Panc1 (cell line): ENCODE data around the gene JMJD4.

Experiments
- CTCF ChIP-seq: fragments of 450-650 bp; IDR thresholded peaks from 2 replicates; pipeline ENCODE4 v1.5.1; 2017; ENCODE audit warnings: mild to moderate bottlenecking
- POLR2AphosphoS5 ChIP-seq: IDR thresholded peaks from 2 replicates; pipeline ENCODE4 v1.6.1; 2012; ENCODE audit warnings: mild to moderate bottlenecking, low read depth, low read length, moderate library complexity
- REST ChIP-seq, 2 experiments: IDR thresholded peaks; 2 replicates each; pipeline ENCODE4 v1.6.1; 2011 to 2012; ENCODE audit warnings: low read depth in 2 of 2, control low read depth in 1 of 2, low read length in 1 of 2, mild to moderate bottlenecking in 1 of 2, moderate library complexity in 1 of 2; ENCODE audit not compliant: insufficient read depth in 1 of 2
- SIN3A ChIP-seq: IDR thresholded peaks from 2 replicates; pipeline ENCODE4 v1.6.1; 2012; ENCODE audit warnings: low read depth, mild to moderate bottlenecking, low read length, moderate library complexity, borderline replicate concordance; ENCODE audit not compliant: insufficient read depth

GRCh38 chr1:227774051-227774731 lies 39.1 kb upstream of the JMJD4 start:
- TF ChIP-seq CTCF = no peak
- TF ChIP-seq REST (IDR thresholded peaks at IDR 0.05; ENCODE audit: insufficient read depth in 1 of 2, low read depth in 2 of 2, low read length in 1 of 2) = no peak
- TF ChIP-seq POLR2AphosphoS5 = no peak
- no peak for TF ChIP-seq SIN3A
